NCI-H226 (cell line): ENCODE data around the gene PRKCZ.
"Not testable (repeated sequence)": the region's sequence is repeated elsewhere in the genome, so short reads cannot be mapped to it uniquely, and the experiment has no call there.

Experiments used
- DNase-seq: peaks from one replicate; pipeline ENCODE4 v3.0.0-alpha.2; 2015

PRKCZ gene

DNA sequence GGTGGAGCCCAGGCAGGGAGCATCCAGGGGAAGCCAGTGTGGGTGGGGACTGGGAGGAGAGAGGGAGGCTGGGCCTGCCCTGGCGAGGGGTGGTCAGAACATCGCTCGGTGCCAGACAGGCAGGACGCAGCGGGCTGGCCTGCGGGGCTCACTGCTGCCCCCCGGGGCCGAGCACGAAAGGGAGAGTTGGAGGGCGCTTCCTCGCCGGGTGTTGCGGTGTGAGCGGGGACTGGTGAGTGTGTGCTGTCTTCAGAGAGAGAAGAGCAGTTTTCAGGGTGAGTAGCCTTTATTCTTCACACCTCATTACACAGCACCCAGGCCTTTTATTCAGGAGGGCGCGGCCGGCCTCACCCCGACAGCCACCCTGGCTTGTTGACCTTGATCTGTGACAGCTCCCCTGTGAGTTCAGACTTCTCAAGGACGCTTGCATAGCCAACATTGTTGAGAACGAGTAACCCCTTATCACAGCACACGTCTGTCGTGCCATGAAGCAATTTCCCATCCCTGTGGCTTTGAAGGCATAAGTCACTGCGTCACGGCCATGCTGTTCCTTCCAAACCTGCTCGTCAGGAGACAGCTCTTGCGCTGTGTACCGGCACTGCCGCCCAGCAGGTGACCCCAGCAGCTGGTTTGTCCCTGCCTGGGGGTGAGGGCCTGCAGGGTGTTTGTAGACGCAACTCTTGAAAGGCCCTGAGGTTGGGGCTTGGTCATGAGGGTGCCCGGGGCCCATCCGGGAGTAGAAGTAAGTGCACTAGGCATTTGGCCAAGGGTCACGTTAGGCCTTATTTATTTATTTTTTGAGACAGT, 54.6 kb downstream of the PRKCZ start:
- DNase-seq = no peak

DNA sequence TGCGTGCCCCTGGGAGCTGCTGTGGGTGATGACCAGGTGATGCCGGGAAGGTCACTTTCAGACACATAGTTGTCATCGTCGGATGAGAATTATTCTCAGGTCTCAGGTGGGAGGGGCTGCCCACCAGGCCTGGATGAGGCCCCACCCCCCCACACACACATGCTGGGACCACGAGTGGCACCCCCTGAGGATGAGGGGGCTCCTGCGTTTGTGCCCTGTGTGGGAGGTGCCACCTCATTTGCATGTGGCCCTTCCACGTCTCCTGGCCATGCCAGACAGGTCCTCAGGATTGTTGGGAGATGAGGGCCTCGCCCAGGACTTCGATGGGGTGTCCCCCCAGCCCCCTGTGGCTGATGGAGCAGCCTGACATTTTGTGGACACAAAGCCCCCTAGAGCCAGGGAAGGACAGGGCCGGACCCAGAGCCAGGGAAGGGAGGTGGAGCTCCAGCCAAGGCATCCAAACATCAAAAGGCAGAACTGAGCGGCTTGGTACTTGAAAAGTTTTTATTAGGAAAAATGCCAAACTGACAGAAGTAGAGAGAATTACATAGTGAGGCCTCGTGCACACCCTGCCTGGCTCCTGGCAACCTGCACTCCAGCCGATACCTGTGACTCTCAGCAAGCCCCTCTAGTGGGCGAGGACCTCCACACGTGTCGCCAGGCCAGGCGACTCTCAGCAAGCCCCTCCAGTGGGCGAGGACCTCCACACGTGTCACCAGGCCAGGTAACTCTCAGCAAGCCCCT, 55.7 kb downstream of the PRKCZ start:
- no peak for DNase-seq

DNA sequence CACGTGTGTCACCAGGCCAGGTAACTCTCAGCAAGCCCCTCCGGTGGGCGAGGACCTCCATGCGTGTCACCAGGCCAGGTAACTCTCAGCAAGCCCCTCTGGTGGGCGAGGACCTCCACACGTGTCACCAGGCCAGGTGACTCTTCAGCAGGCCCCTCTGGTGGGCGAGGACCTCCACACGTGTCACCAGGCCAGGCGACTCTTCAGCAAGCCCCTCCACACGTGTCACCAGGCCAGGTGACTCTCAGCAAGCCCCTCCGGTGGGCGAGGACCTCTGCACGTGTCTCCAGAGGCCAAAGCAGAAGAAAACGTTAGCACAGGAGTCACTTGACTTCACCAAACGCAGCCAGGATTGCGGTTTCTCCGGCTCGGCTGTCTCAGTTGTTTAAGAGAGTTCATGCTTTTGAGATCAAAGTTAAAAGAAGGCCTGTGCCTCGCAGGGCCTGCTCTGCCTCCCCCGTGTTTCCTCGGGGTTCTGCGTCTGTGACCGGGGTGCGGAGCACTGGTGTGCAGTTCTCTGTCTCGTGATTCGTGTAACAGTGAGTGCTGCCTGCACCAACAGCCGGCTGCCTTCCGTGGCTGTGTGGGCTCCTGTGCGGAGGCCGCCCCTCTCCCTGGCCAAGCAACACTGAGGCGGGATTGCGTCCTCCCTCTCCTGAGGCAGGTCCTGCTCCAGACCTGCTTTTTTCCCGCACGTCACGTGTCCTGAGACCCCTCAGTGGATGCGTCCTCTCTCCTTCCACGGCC, 56.6 kb downstream of the PRKCZ start:
- no peak for DNase-seq

DNA sequence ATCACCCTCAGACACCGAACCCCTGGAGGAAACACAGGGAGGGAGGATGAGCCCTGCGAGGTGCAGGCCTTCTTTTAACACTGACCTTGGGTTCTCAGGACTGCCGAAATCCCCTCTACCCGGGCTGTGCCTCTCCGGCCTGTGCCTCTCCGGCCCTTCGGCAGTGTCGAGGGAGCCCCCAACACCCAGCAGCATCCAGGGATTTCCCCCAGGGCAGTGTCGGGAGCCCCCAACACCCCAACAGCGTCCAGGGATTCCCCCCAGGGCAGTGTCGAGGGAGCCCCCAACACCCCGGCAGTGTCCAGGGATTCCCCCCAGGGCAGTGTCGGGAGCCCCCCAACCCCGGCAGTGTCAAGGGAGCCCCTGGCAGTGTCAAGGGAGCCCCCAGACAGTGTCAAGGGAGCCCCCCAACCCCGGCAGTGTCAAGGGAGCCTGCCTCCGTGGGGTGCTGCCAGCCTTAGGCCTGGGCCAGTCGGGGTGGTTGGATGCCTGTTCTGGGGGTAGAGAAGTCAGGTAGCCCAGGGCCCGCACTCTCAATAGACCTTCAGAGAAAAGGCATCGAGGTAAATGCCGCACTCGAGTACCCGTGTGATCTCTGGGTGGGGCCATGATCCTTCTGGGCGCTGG, 57.5 kb downstream of the PRKCZ start:
- no peak for DNase-seq

DNA sequence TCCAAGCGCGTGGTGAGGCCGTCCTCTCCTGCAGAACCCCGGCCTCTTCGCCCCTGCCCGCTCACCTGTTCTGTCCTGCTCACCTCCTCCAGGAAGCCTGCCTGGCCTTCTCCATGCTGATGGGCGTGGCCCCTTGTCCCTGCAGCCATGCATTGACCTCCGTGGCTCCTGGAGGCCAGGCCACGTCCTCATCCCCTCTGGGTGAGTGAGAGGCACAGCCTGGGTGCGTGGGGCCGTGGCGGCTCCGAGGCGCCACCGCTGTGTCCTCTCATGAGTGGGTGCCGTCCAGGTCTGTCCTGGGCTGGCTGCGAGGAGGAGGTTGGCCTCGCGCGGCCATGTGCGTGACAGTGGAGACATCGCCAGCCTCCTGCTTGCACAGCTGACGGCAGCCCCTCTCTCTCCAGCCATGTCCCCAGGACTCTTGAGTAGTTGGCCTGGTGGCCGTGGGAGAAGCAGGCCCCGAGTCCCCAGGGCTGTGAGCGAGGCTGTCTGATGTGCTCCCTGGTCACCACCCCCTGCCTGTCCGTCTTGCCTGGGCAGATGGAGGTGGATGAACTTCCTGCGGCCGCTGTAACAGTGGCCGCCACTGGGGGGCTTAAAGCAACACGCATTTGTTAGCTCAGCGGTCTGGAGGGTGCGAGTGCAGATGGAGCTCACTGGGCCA, 58.1 kb downstream of the PRKCZ start:
- no peak for DNase-seq

DNA sequence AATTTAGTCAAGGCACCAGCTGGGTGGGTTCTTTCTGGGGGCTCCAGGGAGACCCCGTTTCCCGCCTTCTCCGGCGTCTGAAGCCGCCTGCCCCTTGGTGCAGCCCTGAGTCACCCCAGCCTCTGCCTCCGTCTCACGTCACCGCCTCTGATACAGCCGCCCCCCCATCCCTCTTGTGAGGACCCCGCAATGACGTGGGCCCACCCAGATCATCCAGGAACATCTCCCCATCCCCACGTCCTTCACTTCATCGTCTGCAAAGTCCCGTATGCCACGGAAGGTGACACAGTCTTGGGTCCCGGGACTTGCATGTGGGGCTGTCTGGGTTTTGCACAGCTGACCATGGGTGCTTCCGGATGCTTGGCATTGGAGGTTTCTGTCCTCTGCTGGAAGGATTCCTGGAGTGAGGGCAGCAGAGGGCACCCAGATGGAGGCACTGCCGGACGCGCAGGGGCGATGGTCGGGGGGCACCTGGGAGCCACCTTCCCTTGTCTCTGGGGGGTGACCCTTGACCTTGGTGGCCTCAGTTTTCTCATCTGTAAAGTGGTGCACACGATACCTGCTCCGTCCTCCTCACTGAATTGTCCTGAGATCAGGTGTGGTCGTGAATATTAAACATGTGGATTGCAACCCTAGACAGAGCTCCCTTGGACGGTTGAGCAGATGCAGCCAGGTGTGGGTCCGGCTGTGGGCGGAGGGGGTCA, 58.8 kb downstream of the PRKCZ start:
- no peak for DNase-seq

DNA sequence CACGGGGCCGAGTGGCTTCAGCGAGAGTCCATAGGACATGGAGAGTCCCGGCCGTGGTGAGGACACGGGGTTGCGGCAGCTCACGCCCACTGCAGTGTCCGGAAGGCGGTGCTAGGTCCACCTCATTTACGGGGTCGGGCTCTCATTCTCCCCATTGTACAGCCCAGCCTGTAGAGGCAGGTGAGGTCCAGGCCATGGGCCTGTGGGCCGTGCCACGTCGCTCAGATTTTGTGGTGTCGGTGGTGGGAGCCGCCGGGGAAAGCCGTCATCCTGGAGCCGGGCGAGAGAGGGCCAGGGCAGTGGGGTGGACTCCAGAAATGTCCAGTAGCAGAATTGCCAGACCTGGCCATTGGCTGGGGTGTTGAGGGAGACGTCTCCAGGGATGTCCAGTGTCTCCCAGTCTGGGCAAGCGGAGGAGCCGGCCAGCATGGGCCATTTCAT, 59.4 kb downstream of the PRKCZ start:
- DNase-seq = no peak

DNA sequence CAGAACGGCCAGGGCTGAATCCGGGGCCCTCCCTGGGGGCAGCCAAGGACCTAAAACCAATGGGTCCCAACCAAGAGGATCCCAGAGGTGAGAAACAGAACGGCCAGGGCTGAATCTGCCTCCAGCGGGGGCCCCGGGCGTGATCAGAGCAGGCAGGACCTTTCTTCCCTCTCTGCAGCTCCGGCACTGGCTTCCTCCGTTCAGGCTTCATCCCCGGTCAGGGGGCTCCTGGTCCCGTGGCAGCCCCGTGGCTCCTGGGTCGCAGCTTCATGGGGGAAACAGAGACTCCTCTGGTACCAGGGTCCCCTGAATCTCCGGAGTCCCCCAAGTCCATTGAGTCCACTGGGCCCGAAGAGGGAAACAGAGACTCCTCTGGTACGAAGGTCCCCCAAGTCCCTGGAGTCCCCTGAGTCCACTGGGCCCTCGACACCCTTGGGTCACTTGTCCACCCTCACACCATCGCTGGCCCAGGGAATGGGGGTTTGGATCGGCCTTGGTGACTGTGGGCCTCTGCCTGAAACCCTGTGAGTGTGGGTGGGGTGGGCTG, 60.1 kb downstream of the PRKCZ start:
- no peak for DNase-seq

DNA sequence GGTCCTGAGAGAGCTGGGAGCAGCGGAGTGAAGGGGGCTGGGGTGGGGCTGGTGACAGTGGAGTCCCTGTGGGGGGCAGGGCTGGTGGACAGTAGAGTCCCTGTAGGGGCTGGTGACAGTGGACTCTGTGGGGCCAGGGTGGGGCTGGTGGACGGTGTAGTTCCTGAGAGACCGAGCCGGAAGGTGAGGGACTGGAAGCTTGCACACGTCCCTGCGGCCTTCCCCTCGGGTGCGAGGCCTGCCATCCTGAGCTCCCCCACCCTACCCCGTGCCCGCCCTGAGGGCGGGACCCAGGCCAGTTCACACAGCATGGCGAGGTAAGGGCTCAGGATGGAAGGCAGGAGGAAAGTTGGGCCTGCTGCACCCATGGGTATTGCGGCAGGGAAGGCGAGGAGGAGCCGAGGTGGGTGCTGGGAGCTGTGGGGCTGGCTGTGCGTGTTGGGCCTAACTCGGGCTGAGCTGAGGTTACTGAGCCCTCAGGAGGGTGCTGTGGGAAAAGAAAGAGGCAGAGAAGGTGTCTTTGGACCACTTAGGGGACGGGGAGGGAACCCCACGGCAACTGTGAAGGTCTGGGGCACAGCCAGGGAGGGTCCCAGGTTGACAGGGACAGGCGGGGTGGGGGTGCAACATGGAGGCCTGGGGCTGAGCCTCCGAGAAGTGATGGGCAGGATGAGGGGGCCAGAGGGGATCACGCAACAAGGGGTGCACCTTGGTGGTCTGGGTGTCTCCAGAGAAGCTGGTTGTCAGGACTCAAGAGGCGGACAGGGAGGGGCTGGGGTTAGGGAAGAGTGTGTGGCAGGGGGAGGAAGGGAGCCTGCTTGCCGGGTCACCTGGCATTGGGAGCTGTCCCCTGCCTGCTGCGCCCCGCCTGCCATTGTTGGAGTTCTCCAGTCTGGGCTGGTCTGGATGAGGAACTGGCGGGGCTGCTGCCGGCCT, 60.8 kb downstream of the PRKCZ start:
- DNase-seq = no peak

DNA sequence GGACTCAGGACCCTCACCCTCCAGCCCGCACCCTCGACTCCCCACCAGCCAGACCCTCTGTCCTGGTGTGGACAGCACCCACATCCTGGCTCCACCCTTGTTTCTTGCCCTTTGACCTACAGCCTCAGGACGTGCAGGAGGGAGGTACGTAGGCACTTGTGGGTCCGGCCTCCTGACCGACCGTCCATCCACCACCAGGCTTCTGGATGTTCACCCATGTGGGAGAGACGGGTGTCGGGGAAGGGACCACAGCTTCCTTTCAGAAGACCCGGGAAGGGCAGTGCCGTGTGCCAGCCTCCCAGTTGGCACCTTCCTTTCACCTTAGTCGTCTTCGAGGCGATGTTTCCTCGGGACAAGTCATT, 61.4 kb downstream of the PRKCZ start:
- no peak for DNase-seq

DNA sequence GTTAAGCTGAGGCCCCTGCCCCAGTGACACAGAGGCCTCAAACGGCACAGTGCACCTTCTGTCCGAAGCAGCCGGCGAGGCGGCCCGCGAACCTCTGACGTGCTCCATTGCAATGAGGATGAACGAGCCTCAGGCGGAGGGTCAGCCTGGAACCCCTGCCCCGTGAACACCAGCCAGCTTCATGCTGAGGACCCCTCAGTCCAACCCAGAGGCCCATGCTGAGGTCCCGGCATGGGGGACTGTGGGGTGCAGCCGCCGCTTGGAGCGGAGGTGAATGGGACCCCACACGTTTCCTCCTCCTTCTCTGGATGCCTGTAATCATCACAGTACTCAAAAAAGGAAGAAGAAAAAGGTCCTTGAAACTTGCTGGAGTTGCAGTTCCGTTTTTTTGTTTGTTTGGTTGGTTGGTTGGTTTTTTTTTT, 62.1 kb downstream of the PRKCZ start:
- DNase-seq = no peak

DNA sequence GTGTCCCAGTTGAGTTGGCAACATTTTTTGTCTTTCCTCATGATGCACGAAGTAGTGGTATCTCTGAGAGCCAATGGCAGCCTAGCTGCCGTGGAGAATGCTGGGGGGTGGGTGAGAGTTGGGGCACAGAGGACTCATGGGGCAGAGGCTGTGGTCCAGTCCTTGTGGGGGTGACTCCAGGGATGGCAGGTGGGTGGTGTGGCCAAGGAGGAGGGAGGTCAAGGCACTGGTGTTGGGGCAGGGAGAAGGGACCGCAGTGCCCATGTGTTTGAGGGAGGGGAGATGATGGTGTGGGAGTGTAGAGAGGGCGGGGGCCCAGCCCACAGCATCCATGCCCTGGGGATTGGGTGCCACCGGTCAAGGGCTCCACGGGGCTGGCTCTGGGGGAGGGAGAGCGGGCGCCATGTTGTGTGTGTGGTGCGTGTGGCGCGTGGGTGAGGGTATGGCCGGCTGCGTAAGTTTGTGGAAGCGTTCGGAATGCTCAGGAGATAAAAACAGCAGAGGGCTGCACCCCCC, 63.5 kb downstream of the PRKCZ start:
- DNase-seq = no peak

DNA sequence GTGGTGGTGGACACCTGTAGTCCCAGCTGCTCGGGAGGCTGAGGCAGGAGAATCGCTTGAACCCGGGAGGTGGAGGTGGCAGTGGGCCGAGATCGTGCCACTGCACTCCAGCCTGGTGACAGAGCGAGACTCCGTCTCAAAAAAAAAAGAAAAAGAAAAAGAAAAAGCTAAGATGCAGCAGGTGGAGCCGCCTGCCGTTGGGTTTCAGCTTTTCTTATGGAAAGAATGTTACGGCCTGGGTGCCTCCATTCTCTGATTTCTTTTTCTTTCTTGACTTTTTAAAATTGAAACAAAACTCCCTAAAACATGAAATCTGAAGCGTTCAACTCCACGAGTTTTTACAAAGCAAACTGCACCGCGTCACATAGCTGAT, 64.4 kb downstream of the PRKCZ start:
- DNase-seq = not testable (repeated sequence)

DNA sequence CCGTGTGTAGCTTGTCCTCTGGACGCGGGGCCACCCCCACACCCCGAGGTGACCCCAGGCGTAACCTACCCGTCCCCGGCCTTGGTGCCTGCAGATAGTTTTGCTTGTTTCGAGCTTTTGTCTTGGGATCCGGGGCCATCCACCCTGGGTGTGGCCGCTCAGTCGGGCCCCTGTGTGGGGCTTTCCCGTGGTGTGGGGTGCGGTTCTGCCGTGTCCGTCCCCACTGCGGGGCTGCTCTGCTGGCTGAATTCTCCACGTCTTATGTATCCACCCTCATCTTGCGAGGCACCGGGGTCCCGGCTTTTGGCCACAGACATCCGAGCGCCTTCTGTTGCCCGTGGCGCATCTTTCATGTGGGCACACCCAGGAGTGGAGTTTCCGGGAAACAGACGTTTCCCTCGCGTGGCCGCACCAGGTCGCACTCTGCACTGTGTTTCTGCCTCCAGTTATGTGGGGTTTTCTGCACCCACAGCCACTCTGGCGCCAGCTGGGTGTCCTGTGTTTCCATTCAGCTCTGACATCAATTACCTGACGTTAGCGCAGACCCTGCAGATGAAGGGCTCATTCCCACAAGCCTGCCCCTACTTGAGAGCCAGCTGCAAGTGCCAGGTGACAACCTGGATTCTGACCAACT, 64.9 kb downstream of the PRKCZ start:
- no peak for DNase-seq

DNA sequence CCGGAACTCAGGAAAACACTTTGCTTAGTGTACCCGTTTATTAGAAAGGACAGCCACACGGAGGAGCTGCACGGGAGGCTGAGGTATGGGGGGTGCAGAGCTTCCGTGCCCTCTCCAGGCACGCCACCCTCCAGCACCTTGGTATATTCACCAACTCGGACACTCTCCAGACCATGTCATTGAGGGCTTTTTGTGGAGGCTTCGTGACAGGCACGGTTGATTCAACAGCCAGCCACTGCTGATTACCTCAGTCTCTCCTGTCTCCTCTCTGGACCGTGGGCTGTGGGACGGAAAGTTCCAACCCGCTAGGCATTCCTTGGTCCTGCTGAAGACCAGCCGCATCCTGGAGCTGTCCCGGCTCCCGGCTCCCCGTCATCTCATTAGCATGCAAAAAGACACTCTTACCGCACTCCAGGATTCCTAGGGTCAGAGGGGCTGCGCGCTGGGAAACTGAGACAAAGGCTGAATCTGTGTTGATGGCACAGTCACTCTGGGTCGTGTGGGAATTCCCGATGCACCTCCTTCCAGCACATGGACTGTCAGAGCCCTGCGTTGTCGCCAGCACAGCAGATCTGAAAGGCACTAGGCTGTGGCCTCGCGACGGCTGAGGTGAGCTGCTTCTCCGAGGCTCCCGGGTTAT, 65.6 kb downstream of the PRKCZ start:
- DNase-seq = no peak

DNA sequence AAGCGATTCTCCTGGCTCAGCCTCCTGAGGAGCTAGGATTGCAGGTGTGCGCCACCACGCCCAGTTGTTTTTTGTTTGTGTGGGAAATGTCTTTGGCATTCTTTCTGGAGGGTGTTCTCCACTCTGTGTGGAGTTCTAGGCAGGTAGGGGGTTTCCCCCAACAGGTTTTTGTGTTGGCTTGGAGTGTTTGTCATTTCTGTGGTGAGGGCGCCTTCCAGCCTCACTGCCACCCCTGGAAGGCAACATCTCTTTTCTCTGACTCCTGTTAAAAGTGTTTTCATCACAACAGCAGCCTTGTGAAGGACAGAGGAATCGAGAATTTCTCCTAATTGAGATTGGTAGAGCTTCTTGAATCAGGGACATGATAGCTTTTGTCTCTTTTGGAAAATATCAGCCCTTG, 69.7 kb downstream of the PRKCZ start:
- DNase-seq = no peak

DNA sequence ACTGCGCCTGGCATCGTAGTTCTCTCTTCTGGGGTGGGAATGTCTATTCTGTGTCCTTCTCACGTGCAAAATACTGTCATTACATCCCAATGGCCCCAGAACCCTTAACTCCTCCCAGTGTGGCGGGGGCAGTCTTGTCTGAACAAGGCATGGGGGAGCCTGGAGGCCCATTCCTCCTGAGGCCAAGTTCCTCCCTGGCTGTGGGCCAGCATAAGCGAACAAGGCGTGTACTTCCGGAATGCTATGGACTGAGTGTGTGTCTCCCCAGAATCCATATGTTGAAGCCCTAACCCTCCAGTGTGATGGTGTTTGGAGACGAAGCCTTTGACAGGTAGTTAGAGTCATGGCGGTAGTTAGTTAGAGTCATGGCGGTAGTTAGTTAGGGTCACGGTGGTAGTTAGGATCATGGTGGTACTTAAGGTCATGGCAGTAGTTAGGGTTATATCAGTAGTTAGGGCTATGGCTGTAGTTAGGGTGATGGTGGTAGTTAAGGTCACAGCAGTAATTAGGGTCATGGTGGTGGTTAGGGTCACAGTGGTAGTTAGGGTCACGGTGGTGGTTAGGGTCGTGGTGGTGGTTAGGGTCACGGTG, 71.0 kb downstream of the PRKCZ start:
- no peak for DNase-seq

DNA sequence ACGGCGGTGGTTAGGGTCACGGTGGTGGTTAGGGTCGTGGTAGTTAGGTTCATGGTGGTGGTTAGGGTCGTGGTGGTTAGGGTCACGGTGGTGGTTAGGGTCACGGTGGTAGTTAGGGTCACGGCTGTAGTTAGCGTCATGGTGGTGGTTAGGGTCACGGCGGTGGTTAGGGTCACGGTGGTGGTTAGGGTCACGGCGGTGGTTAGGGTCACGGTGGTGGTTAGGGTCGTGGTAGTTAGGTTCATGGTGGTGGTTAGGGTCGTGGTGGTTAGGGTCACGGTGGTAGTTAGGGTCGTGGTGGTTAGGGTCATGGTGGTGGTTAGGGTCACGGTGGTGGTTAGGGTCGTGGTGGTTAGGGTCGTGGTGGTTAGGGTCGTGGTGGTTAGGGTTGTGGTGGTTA, 71.6 kb downstream of the PRKCZ start:
- not testable (repeated sequence) for DNase-seq
